Measurements from ENCODE around the gene TEX51. TPM values are rescaled to one million over a fixed set of nuclear protein-coding genes. Genes with fewer than 3 reads are reported as not detected.

Gene TEX51
- total RNA-seq, 2 donors from 2014 or later: not detected

GRCh38 chr2:126858436-126858835 lies 40.3 kb upstream of the TEX51 start:
- H3K36me3 ChIP-seq: no peaks in the 10 kb centered on the region
- H3K9me3 ChIP-seq: no peaks in the 10 kb centered on the region
- H3K27ac ChIP-seq: no peak overlapping the region
- H3K9ac ChIP-seq (ENCODE audit: low read depth in 2 of 2, low read length in 2 of 2): no peak overlapping the region
- intact Hi-C loops (cut with DNase I): no loop called here
- H3K27me3 ChIP-seq: no peaks in the 10 kb centered on the region
- no peak overlapping the region for H3K4me3 ChIP-seq
- H3K4me1 ChIP-seq: no peaks in the 10 kb centered on the region
- DNase-seq: no peak
- no peak for TF ChIP-seq CTCF (IDR thresholded peaks at IDR 0.05)

GRCh38 chr2:126858991-126859390 lies 39.7 kb upstream of the TEX51 start:
- no peaks in the 10 kb centered on the region for H3K4me1 ChIP-seq
- no peaks in the 10 kb centered on the region for H3K27me3 ChIP-seq
- intact Hi-C loops (cut with DNase I): no loop called here
- H3K36me3 ChIP-seq: no peaks in the 10 kb centered on the region
- no peak overlapping the region for H3K9ac ChIP-seq (ENCODE audit: low read depth in 2 of 2, low read length in 2 of 2)
- no peaks in the 10 kb centered on the region for H3K9me3 ChIP-seq
- no peak for TF ChIP-seq CTCF (IDR thresholded peaks at IDR 0.05)
- no peak for DNase-seq
- H3K4me3 ChIP-seq: no peak overlapping the region
- H3K27ac ChIP-seq: no peak overlapping the region

GRCh38 chr2:126859631-126860030 lies 39.1 kb upstream of the TEX51 start:
- DNase-seq: no peak
- Histone ChIP-seq H3K9ac (ENCODE audit: low read depth in 2 of 2, low read length in 2 of 2) (no peak overlapping the region), H3K27me3 (no peaks in the 10 kb centered on the region), H3K27ac (no peak overlapping the region), H3K4me3 (no peak overlapping the region), H3K36me3 (no peaks in the 10 kb centered on the region), H3K9me3 (no peaks in the 10 kb centered on the region), H3K4me1 (no peaks in the 10 kb centered on the region)
- intact Hi-C loops (cut with DNase I): no loop called here
- TF ChIP-seq CTCF (IDR thresholded peaks at IDR 0.05): no peak

DNA sequence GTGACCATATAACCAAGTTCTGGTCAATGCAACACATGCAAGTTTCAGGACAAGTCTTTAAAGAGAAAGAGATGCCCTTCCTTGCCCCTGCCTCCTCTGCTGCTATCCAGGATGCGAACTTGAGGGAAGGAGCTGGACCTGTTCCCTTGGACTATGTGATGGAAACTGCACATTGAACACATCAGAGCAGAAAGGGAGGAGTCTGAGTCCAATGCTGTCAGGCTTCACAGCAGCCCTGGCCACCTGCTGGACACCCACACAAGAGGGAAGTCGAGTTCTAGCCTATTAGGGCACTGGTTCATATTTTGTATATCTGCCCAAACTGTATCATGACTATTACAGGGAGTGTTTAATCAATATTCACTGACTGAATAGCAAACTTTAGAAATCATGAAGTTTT lies 38.3 kb upstream of the TEX51 start:
- H3K27ac ChIP-seq: no peak overlapping the region
- no peaks in the 10 kb centered on the region for H3K4me1 ChIP-seq
- TF ChIP-seq CTCF (IDR thresholded peaks at IDR 0.05): no peak
- intact Hi-C loops (cut with DNase I): no loop called here
- no peaks in the 10 kb centered on the region for H3K27me3 ChIP-seq
- H3K36me3 ChIP-seq: no peaks in the 10 kb centered on the region
- no peaks in the 10 kb centered on the region for H3K9me3 ChIP-seq
- no peak overlapping the region for H3K9ac ChIP-seq (ENCODE audit: low read depth in 2 of 2, low read length in 2 of 2)
- no peak for DNase-seq
- H3K4me3 ChIP-seq: no peak overlapping the region

- intact Hi-C loops (cut with DNase I): no loop called here
- Histone ChIP-seq H3K4me1 (no peaks in the 10 kb centered on the region), H3K27me3 (no peaks in the 10 kb centered on the region), H3K9me3 (no peaks in the 10 kb centered on the region), H3K4me3 (no peak overlapping the region), H3K9ac (ENCODE audit: low read depth in 2 of 2, low read length in 2 of 2) (no peak overlapping the region), H3K27ac (no peak overlapping the region), H3K36me3 (no peaks in the 10 kb centered on the region)
- no peak for TF ChIP-seq CTCF (IDR thresholded peaks at IDR 0.05)
- DNase-seq: no peak
Observed at GRCh38 chr2:126862730-126863129, 36.0 kb upstream of the TEX51 start.

Measured in colonic mucosa (tissue), 4 donors.